Measurements from ENCODE around the gene AGTR1.

AGTR1 gene

DNA sequence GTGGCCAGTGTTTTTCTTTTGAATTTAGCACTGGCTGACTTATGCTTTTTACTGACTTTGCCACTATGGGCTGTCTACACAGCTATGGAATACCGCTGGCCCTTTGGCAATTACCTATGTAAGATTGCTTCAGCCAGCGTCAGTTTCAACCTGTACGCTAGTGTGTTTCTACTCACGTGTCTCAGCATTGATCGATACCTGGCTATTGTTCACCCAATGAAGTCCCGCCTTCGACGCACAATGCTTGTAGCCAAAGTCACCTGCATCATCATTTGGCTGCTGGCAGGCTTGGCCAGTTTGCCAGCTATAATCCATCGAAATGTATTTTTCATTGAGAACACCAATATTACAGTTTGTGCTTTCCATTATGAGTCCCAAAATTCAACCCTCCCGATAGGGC is 43.5 kb downstream of the AGTR1 start:
- Histone ChIP-seq H3K4me2 (ENCODE audit: low read length) (no peak overlapping the region), H3K27ac (no peak overlapping the region), H3K9ac (no peak overlapping the region), H3K36me3 (ENCODE audit: control insufficient read depth, insufficient read depth, low read length) (no peaks in the 10 kb centered on the region), H3K79me2 (no peaks in the 10 kb centered on the region), H3K9me3 (ENCODE audit: control insufficient read depth, low read length) (no peaks in the 10 kb centered on the region), H3K4me1 (no peaks in the 10 kb centered on the region), H3K27me3 (ENCODE audit: control insufficient read depth, insufficient read depth, low read length) (no peaks in the 10 kb centered on the region), H3K4me3 (ENCODE audit: low read depth, low read length) (no peak overlapping the region), H2AFZ (no peak overlapping the region)
- TF ChIP-seq, protein P1, sequence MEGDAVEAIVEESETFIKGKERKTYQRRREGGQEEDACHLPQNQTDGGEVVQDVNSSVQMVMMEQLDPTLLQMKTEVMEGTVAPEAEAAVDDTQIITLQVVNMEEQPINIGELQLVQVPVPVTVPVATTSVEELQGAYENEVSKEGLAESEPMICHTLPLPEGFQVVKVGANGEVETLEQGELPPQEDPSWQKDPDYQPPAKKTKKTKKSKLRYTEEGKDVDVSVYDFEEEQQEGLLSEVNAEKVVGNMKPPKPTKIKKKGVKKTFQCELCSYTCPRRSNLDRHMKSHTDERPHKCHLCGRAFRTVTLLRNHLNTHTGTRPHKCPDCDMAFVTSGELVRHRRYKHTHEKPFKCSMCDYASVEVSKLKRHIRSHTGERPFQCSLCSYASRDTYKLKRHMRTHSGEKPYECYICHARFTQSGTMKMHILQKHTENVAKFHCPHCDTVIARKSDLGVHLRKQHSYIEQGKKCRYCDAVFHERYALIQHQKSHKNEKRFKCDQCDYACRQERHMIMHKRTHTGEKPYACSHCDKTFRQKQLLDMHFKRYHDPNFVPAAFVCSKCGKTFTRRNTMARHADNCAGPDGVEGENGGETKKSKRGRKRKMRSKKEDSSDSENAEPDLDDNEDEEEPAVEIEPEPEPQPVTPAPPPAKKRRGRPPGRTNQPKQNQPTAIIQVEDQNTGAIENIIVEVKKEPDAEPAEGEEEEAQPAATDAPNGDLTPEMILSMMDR (IDR thresholded peaks at IDR 0.05) = no peak

DNA sequence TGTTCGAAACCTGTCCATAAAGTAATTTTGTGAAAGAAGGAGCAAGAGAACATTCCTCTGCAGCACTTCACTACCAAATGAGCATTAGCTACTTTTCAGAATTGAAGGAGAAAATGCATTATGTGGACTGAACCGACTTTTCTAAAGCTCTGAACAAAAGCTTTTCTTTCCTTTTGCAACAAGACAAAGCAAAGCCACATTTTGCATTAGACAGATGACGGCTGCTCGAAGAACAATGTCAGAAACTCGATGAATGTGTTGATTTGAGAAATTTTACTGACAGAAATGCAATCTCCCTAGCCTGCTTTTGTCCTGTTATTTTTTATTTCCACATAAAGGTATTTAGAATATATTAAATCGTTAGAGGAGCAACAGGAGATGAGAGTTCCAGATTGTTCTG is 44.4 kb downstream of the AGTR1 start:
- no peak overlapping the region for H3K9ac ChIP-seq
- H3K27me3 ChIP-seq (ENCODE audit: control insufficient read depth, insufficient read depth, low read length) = no peaks in the 10 kb centered on the region
- no peaks in the 10 kb centered on the region for H3K9me3 ChIP-seq (ENCODE audit: control insufficient read depth, low read length)
- TF ChIP-seq, protein P1 (IDR thresholded peaks at IDR 0.05) = no peak
- no peak overlapping the region for H3K4me3 ChIP-seq (ENCODE audit: low read depth, low read length)
- no peak overlapping the region for H2AFZ ChIP-seq
- no peak overlapping the region for H3K27ac ChIP-seq
- H3K79me2 ChIP-seq = no peaks in the 10 kb centered on the region
- no peak overlapping the region for H3K4me2 ChIP-seq (ENCODE audit: low read length)
- no peaks in the 10 kb centered on the region for H3K4me1 ChIP-seq
- no peaks in the 10 kb centered on the region for H3K36me3 ChIP-seq (ENCODE audit: control insufficient read depth, insufficient read depth, low read length)

DNA sequence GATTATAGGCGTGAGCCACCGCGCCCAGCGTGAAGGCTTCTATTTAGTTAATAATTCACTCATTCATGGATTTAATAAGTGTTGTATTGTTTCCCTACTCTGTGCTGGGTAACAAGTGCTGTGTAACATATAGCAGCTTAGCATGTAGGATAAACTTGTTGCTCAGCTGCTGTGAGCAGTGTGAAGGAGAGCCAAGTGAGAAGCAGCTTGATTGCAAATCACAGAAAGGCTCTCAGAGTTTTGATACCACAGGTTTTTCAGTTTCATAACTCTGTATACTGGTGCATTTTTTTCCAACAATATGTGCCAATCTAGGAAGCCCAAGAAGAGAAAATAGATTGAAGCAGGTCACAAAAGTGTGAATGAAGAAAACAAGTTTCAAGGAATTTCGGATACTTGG is 48.4 kb downstream of the AGTR1 start:
- Histone ChIP-seq H3K4me2 (ENCODE audit: low read length) (no peak overlapping the region), H3K4me1 (no peaks in the 10 kb centered on the region), H3K9me3 (ENCODE audit: control insufficient read depth, low read length) (no peaks in the 10 kb centered on the region), H2AFZ (no peak overlapping the region), H3K79me2 (no peaks in the 10 kb centered on the region), H3K27ac (no peak overlapping the region), H3K9ac (no peak overlapping the region), H3K27me3 (ENCODE audit: control insufficient read depth, insufficient read depth, low read length) (no peaks in the 10 kb centered on the region), H3K4me3 (ENCODE audit: low read depth, low read length) (no peak overlapping the region), H3K36me3 (ENCODE audit: control insufficient read depth, insufficient read depth, low read length) (no peaks in the 10 kb centered on the region)
- TF ChIP-seq, protein P1 (IDR thresholded peaks at IDR 0.05) = no peak

DNA sequence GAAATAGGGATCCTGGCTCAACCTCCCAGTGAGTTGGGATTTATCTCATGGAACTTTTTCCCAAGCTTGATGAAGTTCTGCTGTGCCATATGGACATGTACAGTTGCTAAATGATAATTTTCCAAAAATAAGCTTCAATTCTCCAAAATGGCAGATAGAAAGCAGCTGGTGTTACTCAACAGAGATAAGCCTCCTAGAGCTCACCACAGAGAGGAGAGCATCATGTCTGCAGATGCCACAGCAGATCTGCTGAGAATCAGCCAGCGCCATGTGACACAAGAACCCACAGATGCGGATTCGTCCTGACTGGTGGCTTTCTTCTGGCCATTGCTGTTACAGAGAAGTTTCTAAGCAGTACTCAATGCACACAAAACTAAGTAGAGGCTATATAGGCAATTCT is 50.6 kb downstream of the AGTR1 start:
- TF ChIP-seq, protein P1 (IDR thresholded peaks at IDR 0.05) = no peak
- Histone ChIP-seq H3K4me2 (ENCODE audit: low read length) (no peak overlapping the region), H3K79me2 (no peaks in the 10 kb centered on the region), H2AFZ (no peak overlapping the region), H3K36me3 (ENCODE audit: control insufficient read depth, insufficient read depth, low read length) (no peaks in the 10 kb centered on the region), H3K9ac (no peak overlapping the region), H3K27ac (no peak overlapping the region), H3K9me3 (ENCODE audit: control insufficient read depth, low read length) (no peaks in the 10 kb centered on the region), H3K4me3 (ENCODE audit: low read depth, low read length) (no peak overlapping the region), H3K27me3 (ENCODE audit: control insufficient read depth, insufficient read depth, low read length) (no peaks in the 10 kb centered on the region), H3K4me1 (no peaks in the 10 kb centered on the region)

DNA sequence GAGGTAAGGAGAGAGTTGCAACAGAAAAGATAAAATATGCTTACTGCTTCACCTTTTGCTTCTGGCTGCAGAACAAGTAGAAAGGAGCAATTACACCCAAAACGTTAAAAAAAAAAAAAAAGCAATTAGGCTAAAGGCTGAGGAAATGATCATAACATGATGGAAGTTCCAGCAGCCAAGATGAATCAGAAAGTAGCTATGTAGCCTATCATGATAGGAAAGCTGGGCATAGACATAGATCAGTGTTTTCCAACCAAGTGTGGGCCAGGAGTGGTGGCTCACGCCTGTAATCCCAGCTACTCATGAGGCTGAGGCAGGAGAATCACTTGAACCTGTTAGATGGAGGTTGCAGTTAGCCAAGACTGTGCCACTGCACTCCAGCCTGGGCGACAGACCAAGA is 52.6 kb downstream of the AGTR1 start:
- H3K27ac ChIP-seq = no peak overlapping the region
- no peaks in the 10 kb centered on the region for H3K36me3 ChIP-seq (ENCODE audit: control insufficient read depth, insufficient read depth, low read length)
- H3K27me3 ChIP-seq (ENCODE audit: control insufficient read depth, insufficient read depth, low read length) = no peaks in the 10 kb centered on the region
- no peaks in the 10 kb centered on the region for H3K9me3 ChIP-seq (ENCODE audit: control insufficient read depth, low read length)
- no peak overlapping the region for H3K9ac ChIP-seq
- H3K4me3 ChIP-seq (ENCODE audit: low read depth, low read length) = no peak overlapping the region
- H3K79me2 ChIP-seq = no peaks in the 10 kb centered on the region
- TF ChIP-seq, protein P1 (IDR thresholded peaks at IDR 0.05) = no peak
- no peak overlapping the region for H2AFZ ChIP-seq
- no peaks in the 10 kb centered on the region for H3K4me1 ChIP-seq
- H3K4me2 ChIP-seq (ENCODE audit: low read length) = no peak overlapping the region
